Measurements from ENCODE around the gene NEK3.
"Not testable (repeated sequence)": the region's sequence is repeated elsewhere in the genome, so short reads cannot be mapped to it uniquely, and the experiment has no call there.

The NEK3 gene, protein sequence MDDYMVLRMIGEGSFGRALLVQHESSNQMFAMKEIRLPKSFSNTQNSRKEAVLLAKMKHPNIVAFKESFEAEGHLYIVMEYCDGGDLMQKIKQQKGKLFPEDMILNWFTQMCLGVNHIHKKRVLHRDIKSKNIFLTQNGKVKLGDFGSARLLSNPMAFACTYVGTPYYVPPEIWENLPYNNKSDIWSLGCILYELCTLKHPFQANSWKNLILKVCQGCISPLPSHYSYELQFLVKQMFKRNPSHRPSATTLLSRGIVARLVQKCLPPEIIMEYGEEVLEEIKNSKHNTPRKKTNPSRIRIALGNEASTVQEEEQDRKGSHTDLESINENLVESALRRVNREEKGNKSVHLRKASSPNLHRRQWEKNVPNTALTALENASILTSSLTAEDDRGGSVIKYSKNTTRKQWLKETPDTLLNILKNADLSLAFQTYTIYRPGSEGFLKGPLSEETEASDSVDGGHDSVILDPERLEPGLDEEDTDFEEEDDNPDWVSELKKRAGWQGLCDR

DNA sequence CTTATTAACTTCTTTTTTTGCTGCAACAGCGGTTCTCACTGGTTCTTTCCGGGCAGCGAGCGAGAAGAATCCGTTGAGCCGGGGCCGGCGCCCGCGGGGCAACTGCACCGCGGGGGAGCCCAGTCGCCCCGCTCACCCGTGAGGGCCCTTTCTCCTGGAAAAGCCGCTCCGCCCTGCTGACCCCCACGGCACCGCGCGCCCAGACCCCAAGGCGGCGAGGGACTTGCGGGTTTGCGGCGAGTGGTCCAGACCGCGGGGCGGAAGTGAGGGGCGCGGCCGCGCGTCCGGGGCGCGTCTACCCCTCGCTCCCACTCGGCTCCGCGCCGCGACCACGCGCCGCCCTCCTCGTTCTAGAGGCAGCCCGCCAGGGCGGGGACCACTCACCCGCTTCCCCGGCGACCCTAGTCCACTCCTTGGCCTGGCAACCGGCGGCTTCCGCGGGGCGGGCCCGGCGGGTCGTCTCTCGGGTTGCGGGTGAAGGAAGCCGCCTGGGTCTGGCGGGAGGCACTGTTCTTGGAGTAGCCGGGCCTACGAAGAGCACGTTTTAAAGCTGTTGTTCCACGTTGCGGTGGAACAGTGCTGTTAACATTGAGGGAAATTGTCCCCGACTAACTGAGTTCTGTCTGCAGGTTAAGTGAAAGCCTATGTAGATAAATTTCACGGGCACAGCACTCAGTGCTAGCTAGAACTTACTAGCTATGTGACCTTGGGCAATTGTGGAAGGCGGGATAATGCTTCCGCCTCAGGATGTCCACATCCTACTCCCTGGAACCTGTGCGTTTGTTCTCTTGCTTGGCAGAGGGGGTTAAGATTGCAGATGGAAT, at the start of gene NEK3:
Gene NEK3, minus strand, starts transcription at position 439 of the 824 bp plus-strand sequence. CDS start 3,406 bp downstream, outside the sequence.
- Histone ChIP-seq H3K9me3 (no peaks in the 10 kb centered on the region), H3K27me3 (no peaks in the 10 kb centered on the region), H3K4me1 (peaks cover 0 to 30% (median 10%) of the 10 kb centered on the region in 4 donors), H3K27ac (peak within 1 kb of the TSS; percentile 77 to 89), H3K36me3 (no peaks in the 10 kb centered on the region), H3K4me3 (peak within 1 kb of the TSS; percentile 70 to 86)
- TF ChIP-seq, protein P1, sequence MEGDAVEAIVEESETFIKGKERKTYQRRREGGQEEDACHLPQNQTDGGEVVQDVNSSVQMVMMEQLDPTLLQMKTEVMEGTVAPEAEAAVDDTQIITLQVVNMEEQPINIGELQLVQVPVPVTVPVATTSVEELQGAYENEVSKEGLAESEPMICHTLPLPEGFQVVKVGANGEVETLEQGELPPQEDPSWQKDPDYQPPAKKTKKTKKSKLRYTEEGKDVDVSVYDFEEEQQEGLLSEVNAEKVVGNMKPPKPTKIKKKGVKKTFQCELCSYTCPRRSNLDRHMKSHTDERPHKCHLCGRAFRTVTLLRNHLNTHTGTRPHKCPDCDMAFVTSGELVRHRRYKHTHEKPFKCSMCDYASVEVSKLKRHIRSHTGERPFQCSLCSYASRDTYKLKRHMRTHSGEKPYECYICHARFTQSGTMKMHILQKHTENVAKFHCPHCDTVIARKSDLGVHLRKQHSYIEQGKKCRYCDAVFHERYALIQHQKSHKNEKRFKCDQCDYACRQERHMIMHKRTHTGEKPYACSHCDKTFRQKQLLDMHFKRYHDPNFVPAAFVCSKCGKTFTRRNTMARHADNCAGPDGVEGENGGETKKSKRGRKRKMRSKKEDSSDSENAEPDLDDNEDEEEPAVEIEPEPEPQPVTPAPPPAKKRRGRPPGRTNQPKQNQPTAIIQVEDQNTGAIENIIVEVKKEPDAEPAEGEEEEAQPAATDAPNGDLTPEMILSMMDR (IDR thresholded peaks at IDR 0.05): no peak
- DNase-seq: peak; percentile 60 to 82
- intact Hi-C loops (cut with DNase I; ENCODE audit: low total_unique reads): no loop called here

DNA sequence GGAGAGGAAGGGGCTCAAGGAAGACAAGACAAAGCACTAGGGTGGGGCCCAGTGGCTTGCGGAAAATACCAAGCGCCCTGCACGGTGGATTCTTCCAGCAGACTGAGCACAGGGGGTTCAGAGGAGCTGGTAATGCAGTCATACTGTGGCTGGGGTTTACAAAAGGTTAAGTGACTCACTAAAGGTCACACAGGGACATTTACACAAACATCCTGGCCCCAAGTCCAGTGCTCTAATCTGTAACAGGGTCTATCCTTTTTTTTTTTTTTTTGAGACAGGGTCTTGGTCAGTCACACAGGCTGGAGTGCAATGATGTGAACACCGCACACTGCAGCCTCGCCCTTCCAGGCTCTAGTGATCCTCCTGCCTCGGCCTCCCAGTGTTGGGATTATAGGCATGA, 49.0 kb upstream of the NEK3 start:
- H3K27me3 ChIP-seq; intact Hi-C loops (cut with DNase I; ENCODE audit: low total_unique reads); H3K36me3 ChIP-seq; H3K4me1 ChIP-seq; H3K27ac ChIP-seq; H3K4me3 ChIP-seq; H3K9me3 ChIP-seq; DNase-seq: not testable (repeated sequence)

DNA sequence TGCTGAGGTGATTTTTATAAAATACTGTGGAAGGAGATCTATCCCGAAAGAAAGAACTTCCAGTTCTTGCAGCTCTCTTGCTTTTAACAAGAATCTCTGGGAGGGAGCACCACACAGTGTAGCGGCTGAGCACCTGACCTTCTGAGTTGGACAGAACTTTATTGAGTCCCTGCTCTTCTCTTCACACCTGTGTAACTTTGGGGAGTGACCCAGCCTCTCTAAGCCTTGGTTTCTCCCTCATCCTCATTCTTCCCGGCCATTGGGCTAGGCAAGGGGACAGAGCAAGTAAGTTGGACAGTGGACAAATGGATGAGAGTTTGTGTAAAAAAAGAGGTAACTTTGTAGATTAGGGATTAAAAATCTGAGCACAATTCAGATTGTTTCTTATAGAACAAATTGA, 48.5 kb upstream of the NEK3 start:
- DNase-seq; H3K9me3 ChIP-seq; H3K4me1 ChIP-seq; intact Hi-C loops (cut with DNase I; ENCODE audit: low total_unique reads); H3K27ac ChIP-seq; H3K36me3 ChIP-seq; H3K4me3 ChIP-seq; H3K27me3 ChIP-seq: not testable (repeated sequence)

DNA sequence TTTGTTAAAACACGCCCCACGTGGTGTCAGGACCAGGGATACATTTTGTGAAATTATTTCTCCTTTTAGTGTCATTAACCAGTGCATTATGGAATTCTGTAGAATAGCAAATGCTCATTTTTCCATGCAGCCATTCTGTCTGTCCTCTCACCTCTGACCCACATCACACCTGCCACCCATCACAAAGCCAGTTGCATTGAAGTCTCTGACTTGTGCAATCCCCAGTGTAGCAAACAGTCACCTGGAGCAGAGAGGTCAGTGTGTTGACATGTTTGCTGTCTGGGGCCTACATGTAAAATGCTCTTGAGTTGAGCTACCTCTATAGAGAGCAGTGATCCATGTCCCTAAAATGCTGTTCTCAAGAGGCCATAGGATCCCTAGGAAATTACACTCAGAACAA, 47.9 kb upstream of the NEK3 start:
- H3K4me3 ChIP-seq; H3K36me3 ChIP-seq; H3K27me3 ChIP-seq; DNase-seq; H3K9me3 ChIP-seq; H3K4me1 ChIP-seq; intact Hi-C loops (cut with DNase I; ENCODE audit: low total_unique reads); H3K27ac ChIP-seq: not testable (repeated sequence)

DNA sequence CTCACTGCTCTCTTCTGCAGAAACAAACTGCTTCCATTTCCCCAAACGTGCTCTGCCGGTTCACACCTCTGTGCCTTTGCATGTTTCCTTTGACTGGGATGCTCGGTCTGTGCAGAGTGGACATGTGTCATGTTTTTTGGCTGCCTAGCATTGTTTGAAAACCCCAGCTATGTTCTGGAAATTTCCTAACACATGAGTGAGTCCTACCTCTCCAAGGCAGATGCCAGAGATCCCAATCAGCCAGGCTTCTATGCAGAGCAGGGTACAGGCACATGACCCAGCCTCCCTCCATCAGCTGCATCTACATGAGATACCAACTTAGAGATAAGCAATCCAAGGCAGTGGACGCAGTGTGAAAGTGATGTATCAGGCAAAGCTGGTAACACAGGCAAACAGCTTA, 45.1 kb upstream of the NEK3 start:
- intact Hi-C loops (cut with DNase I; ENCODE audit: low total_unique reads); H3K36me3 ChIP-seq; DNase-seq; H3K4me1 ChIP-seq; H3K9me3 ChIP-seq; H3K27me3 ChIP-seq; H3K27ac ChIP-seq; H3K4me3 ChIP-seq: not testable (repeated sequence)

DNA sequence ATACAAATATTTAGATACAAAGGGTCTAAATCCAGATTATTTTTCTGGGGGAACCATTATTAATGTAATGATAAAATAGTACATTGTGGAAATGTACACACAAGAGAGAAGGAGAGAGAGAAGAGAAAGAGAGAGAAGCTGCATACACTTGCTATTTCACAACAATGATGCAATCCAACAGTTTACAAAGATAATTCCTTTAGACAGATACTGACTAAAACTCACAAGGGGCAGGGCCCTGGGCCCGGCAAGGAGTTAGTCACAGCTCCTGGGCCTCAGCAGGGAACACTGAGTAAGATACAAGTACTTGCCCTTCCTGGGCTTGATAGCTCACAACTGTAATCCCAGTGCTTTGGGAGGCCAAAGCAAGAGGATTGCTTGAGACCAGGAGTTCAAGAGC, 44.5 kb upstream of the NEK3 start:
- H3K27me3 ChIP-seq; H3K4me1 ChIP-seq; H3K4me3 ChIP-seq; H3K36me3 ChIP-seq; intact Hi-C loops (cut with DNase I; ENCODE audit: low total_unique reads); H3K9me3 ChIP-seq; H3K27ac ChIP-seq: not testable (repeated sequence)
- DNase-seq: peak in 1 of 2 donors; percentile 66

DNA sequence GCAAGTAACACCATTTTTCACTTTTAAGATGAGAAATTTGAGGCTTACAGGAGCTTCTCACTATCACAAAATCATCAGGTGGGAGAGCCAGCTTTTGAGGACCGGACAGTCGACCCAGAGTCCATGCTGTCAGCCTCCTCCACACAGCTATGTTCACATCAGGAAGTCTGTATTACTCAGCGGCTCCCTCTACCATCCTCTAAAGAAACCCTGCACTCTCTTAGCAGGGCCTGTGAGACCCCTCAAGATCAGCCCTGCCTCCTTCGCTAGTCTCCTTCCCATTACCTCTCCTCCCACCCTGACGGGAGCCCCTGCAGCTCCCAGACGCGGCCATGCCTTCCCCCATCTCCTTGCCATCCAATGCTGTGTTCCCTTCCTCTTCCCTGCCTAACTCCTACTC, 43.1 kb upstream of the NEK3 start:
- H3K36me3 ChIP-seq; H3K9me3 ChIP-seq; intact Hi-C loops (cut with DNase I; ENCODE audit: low total_unique reads); H3K4me3 ChIP-seq; H3K27ac ChIP-seq; H3K4me1 ChIP-seq; DNase-seq; H3K27me3 ChIP-seq: not testable (repeated sequence)

DNA sequence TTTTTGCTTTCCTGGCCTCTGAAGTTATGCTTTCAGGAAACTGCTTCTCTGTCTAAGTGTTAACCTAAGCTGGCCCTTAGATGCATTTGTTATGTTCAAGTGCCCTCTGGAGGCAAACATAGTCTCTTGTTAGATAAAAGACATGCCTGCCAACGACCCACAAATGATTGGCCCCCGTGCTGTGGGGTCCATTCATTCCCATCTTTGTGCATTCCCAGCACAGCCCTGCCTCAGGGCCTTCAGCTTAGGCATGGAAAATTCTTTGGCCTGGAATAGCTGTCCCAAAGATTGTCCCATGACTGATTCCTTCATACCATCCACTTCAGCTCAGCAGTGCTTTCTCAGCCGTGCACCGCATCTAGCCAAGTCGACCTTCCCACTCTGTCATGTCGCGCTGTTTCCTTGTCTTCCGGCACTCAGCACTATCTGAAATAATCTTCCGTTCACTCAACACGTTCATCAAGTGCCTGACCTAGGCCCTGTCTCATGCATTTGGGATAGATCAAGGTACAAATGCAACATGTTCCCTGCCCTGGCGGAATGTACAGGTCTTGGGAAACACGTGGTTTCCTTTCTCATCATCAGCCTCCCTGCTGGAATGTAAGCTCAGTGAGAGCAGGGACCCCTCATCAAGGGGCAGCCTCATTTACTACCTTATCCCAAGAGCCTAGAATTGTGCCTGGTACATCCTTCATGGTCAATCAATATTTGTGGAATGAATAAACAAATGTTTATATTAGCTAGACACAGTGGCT, 42.2 kb upstream of the NEK3 start:
- H3K27ac ChIP-seq; DNase-seq; intact Hi-C loops (cut with DNase I; ENCODE audit: low total_unique reads); H3K9me3 ChIP-seq; H3K4me1 ChIP-seq; H3K27me3 ChIP-seq; H3K4me3 ChIP-seq; H3K36me3 ChIP-seq: not testable (repeated sequence)

Measured in tibial artery (tissue), 4 donors.